NCI-H2029 (cell line): ENCODE data around the gene TIMM21.
A peak's percentile ranks its signal among the peaks of the same experiment; 100 is the strongest.

ENCODE experiments used
- DNase-seq: peaks from one replicate; lab custom pipeline; 2025; lab: John Stamatoyannopoulos, UW

The TIMM21 gene

DNA sequence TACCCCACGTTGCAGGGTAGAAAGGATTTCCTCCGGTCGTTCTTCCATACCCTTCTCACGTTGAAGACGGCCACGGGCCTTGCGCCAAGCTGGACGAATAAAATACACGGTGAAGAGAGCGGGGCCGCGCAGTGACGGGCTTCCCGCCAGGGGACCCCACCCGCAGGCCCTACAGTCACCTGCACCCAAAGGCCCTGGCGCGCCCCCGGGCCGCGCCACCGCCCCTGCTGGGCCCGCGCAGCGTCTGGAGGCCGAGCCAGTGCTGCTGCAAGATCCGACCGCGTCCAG is 888 bp upstream of the TIMM21 start:
- DNase-seq: no peak

GRCh38 chr18:74148543-74149070 is 284 bp downstream of the TIMM21 start:
- no peak for DNase-seq

DNA sequence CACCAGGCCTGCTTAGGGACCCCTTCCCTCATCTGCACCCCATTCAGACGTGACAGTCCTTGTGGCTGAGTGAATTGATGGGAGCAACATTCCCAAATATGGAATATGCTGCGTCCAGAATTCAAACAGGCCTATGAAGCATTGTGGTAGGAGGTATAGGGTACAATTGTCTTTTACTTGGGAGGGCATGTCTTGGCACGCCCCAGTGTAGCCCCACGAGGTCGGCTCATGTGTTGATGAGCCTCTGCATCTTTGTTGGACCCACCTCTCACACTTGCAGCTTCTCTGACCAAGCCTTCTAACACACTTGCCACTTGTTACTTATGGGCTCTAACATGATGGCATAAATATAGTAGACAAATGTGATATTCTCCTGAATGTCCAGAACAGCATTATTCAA is 1.6 kb downstream of the TIMM21 start:
- DNase-seq: no peak

DNA sequence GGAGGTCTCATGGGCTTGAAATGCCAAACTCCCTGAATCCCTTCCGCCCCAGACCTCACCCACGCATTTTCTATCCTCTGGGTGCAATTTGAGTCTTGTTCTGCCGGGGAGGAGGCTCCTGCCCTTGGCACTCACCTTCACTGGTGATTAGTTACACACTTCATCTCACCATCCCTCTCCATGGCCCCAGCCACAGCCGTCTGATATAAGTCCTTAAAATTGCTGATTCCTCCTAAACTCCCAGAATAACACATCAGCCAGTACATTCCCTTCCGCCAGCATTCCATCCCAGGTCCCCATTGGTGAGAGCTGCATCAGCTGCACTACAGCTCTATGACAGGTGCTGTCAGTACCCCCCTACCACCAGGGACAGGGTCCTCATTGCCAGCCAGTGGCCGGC is 3.9 kb downstream of the TIMM21 start:
- no peak for DNase-seq

- no peak for DNase-seq
Measured at GRCh38 chr18:74152857-74153256, 4.5 kb downstream of the TIMM21 start.

DNA sequence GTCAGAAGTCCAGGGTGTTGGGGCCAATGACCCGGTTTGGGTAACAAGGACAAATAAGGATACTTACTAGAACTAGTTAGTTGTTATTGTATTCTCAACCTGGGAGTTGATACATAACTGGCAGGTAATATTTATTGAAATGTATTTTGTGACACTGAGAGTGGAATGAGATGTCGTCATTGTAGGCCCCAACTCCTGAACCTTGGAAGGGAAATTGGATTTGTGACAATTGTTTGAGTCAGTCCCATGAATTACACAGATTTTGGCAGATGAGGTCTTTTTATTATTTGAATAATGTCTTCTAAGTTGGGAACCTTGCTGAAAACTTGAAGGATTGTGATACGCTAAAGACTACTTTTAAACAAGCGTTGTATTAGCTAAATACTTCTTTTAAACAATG is 5.1 kb downstream of the TIMM21 start:
- DNase-seq: no peak

DNA sequence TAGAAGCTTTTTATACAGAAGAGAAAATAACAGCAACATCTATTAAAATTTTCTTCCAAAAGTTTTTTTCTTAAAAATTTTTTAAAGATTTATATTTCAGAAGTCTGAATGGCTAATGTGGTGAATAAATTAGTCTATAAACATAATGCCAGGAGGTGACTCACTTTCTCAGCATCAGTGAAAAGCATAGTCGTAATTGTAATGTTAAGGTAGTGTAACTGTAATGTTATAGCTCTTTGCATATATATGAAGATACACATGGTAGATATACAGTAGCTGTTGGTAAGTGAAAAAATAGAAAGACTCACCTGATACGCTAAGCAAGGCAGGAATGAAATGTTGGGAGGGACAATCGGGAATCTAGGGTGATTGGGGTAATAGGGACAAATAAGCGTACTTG is 5.5 kb downstream of the TIMM21 start:
- no peak for DNase-seq

- no peak for DNase-seq
Measured at GRCh38 chr18:74154716-74155115, 6.4 kb downstream of the TIMM21 start.

GRCh38 chr18:74155276-74155675 is 7.0 kb downstream of the TIMM21 start:
- DNase-seq: no peak

DNA sequence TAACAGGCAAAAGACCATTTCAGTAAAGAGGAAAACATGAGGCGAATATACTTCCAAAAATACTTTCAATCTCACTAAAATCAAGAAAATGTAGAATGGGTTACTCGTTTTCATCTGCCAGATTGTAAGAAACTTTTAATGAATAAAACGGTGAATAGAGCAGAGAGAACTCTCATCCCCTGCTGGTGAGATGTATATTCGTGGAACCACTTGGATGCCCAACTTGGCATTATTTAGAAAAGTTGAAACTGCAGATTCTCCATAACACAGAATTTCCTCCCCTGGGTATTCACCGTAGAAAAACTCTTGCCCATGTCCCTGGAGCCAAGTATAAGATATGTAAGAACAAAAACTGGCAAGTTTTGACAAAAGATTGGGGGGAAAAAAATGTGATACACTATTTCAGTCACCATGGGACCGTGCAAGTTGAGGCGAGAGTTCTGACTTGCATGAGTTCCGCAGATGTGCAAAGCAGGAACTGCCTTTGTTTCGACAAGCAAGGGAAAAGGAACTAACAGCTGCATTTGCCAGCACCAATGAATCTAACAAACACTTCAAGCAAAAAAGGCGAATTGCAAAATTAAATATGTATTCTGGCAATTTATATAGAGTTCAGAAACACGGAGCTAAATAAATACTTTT is 14.8 kb downstream of the TIMM21 start:
- DNase-seq: no peak

DNA sequence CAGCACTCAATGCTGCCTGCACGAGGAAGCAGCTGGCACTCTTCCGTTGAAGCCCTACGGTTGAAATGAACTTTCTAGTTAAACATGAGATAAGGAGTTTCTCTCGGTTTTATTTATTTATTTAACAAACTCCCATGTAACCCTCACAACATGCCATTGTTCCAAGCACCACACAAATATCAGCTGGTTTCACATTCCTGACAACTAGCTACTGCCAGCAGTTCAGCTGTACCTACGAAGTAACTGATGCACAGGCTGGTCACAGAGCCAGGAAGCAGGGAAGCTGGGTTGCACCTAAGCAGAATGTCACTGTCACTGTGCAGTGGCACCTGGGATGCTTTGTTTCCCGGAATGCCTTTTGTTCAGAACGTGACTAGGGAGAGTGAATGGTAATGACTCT is 18.1 kb downstream of the TIMM21 start:
- DNase-seq: no peak

- DNase-seq: no peak
Measured at GRCh38 chr18:74171910-74172606, 23.7 kb downstream of the TIMM21 start.

DNA sequence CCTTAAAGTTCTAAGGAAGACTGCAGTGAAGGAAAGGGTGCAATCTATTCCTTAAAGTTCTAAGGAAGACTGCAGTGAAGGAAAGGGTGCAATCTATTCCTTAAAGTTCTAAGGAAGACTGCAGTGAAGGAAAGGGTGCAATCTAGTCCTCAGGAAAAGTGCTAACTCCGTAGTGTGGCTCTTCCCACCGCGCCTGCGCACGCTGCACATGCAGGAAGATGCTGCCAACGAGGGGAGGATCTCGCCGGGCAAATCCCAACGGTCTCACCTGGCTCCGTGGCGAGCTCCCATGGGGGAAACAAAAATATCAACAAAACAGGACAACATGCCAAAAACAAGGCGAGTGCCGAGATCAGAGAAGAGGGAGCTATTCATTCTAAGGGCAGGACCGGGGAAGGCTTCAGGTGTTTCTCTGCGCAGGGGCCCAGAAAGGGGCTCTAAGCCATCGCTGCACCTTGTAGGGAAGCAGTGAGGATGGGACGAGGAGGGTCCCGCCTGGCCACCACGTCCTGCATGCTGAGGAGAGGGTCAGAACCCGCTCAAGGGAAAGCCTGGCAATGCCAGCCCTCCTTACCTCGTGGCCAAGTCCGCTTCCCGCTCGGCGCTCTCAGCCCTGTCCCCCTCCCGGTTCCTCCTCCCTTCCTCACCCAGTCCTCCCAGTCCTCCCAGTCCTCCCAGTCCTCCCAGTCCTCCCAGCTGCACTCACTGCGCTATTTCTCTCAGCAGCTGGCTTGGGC is 24.5 kb downstream of the TIMM21 start:
- no peak for DNase-seq

- no peak for DNase-seq
Measured at GRCh38 chr18:74173434-74173750, 25.1 kb downstream of the TIMM21 start.

- no peak for DNase-seq
Measured at GRCh38 chr18:74175658-74176057, 27.3 kb downstream of the TIMM21 start.

DNA sequence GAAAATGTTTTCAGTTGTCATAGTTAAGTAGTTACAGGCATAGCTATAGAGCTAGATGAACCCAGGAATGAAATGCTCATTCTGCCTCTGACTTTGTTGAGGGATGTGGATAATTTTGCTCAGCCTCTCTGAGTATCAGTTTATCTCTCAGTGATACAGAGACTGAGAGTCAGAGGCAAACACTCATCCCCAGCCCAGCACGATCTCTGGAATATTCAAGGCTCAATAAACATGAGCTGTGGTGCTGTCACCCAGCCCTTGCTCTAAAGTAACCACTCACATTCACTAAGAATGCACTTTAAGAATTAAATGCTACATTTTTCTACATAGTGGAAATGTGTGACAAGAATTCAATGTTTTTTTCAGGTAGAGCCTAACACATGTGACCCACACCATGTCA is 30.6 kb downstream of the TIMM21 start:
- no peak for DNase-seq

GRCh38 chr18:74179623-74180199 is 31.4 kb downstream of the TIMM21 start:
- DNase-seq: no peak

- DNase-seq: no peak
Measured at GRCh38 chr18:74182335-74182734, 34.0 kb downstream of the TIMM21 start.

GRCh38 chr18:74183130-74183529 is 34.8 kb downstream of the TIMM21 start:
- peak; percentile 58 for DNase-seq

GRCh38 chr18:74184875-74185274 is 36.6 kb downstream of the TIMM21 start:
- DNase-seq: no peak

DNA sequence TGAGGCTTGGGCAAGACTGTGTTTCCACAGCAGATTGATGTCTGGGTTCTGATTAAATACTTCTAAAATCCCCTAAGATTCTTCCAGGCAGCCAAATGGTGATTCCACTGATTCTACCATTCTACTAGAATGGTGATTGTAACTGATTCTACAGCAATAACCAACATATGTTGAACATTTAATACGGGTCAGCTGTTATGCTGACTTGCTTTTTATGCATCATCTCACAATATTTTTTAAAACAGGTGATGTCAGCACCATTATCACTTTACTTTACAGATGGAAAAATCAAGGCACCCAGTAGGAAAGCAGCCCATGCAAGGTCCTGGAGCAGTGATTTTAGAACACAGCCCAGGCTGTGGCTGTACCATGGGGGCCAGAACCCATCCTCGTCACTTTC is 37.5 kb downstream of the TIMM21 start:
- DNase-seq: no peak

GRCh38 chr18:74186661-74187060 is 38.3 kb downstream of the TIMM21 start:
- no peak for DNase-seq

DNA sequence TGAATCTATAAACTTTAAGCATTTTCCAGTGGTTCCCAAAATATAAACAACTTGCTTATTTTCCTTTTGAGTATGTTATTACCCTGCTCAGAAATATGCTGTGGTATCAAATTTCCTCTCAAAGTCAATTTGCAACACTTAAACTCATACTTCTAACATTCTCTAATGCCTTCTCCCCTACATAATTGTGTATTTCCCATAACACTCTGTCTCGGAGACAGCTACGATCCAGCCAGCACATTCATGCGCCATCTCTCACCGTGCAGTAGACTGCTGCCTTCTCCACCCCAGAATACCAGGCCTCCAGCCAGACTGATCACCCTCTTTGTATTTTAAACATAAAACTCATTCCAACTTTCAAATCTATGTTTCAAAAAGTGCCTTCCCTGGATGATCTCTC is 41.8 kb downstream of the TIMM21 start:
- DNase-seq: no peak
